Endodermal cell (in vitro differentiated cells): ENCODE data around the gene SYNDIG1L. TPM values are rescaled to one million over a fixed set of nuclear protein-coding genes. Genes with fewer than 3 reads are reported as not detected.

Experiments
- DNase-seq: peaks from one replicate; pipeline ENCODE4 v3.0.0-alpha.2; 2017
- H3K27ac ChIP-seq: 2 replicates; pipeline ENCODE4 v1.5.1; 2013; ENCODE audit warnings: mild to moderate bottlenecking, low read depth, low read length, moderate library complexity
- H3K27me3 ChIP-seq: 2 replicates; pipeline ENCODE4 v1.6.1; 2013; ENCODE audit warnings: mild to moderate bottlenecking, low read length, moderate library complexity; ENCODE audit not compliant: insufficient read depth, control insufficient read depth, poor library complexity, severe bottlenecking
- H3K36me3 ChIP-seq: 2 replicates; pipeline ENCODE4 v1.7.0; 2013; ENCODE audit warnings: mild to moderate bottlenecking, low read length, moderate library complexity; ENCODE audit not compliant: control insufficient read depth, insufficient read depth
- H3K4me1 ChIP-seq: one replicate; pipeline ENCODE4 v1.7.0; 2013; ENCODE audit warnings: low read length; ENCODE audit not compliant: control insufficient read depth, insufficient read depth
- H3K4me3 ChIP-seq: 2 replicates; pipeline ENCODE4 v1.5.1; 2013; ENCODE audit warnings: mild to moderate bottlenecking, low read length, moderate library complexity
- H3K9ac ChIP-seq: 2 replicates; pipeline ENCODE4 v1.6.1; 2013; ENCODE audit warnings: mild to moderate bottlenecking, low read length, moderate library complexity; ENCODE audit not compliant: poor library complexity, severe bottlenecking; ENCODE audit errors: extremely low read depth
- H3K9me3 ChIP-seq: 2 replicates; pipeline ENCODE4 v1.6.1; 2013; ENCODE audit warnings: mild to moderate bottlenecking, low read length, moderate library complexity; ENCODE audit not compliant: control insufficient read depth
- H3K27ac Mint-ChIP-seq: 2 replicates; pipeline ENCODE4 v1.8.0; 2020; ENCODE audit warnings: mixed read lengths
- H3K27me3 Mint-ChIP-seq: 2 replicates; pipeline ENCODE4 v1.8.0; 2021; ENCODE audit warnings: mild to moderate bottlenecking, mixed read lengths; ENCODE audit not compliant: insufficient read depth
- H3K36me3 Mint-ChIP-seq: 2 replicates; pipeline ENCODE4 v1.8.0; 2020; ENCODE audit warnings: low read depth, mixed read lengths
- H3K4me1 Mint-ChIP-seq: 2 replicates; pipeline ENCODE4 v1.8.0; 2020; ENCODE audit warnings: mixed read lengths
- H3K4me3 Mint-ChIP-seq: 2 replicates; pipeline ENCODE4 v1.8.0; 2020; ENCODE audit warnings: mild to moderate bottlenecking, moderate library complexity, mixed read lengths
- H3K9me3 Mint-ChIP-seq: 2 replicates; pipeline ENCODE4 v1.8.0; 2020; ENCODE audit warnings: mild to moderate bottlenecking, mixed read lengths
- CTCF ChIP-seq: fragments of 200-600 bp; sonication (generic); conservative IDR thresholded peaks from 2 replicates; pipeline ENCODE4 v1.5.0; 2021; ENCODE audit warnings: antibody characterized with exemption, mild to moderate bottlenecking
- WGBS, 2 experiments: methylation state at CpG; one replicate each; pipeline versions ENCODE4 v1.1.5 to v1.1.7; 2013; ENCODE audit warnings: missing lambda C conversion rate in 2 of 2, mixed read lengths in 1 of 2; ENCODE audit not compliant: insufficient coverage in 1 of 2, insufficient read length in 1 of 2; 5-methylcytosine and 5-hydroxymethylcytosine counted together
- total RNA-seq, 2 donors: library from RNA; stranded (reverse); fragmentation: NEBNext Ultra II Directional in 1 of 2; extraction: Animal tissue kit (Norgen Biotek cat#: 25700) in 1 of 2; gene quantifications; 2 replicates in 1 of 2; 3 replicates in 1 of 2; pipeline ENCODE4 v1.2.1, GENCODE V29; 2021

The SYNDIG1L gene
- total RNA-seq, 2 donors from 2014 or later: 2.0 to 4.1 TPM

GRCh38 chr14:74395094-74395493, 30.9 kb downstream of the SYNDIG1L start:
- Mint-ChIP-seq H3K27me3 (no peaks in the 10 kb centered on the region), H3K9me3 (no peaks in the 10 kb centered on the region), H3K27ac (no peak overlapping the region), H3K4me3 (no peak overlapping the region), H3K36me3 (no peaks in the 10 kb centered on the region), H3K4me1 (peaks cover 48% of the 10 kb centered on the region)
- TF ChIP-seq CTCF: no peak
- Histone ChIP-seq H3K27me3 (no peaks in the 10 kb centered on the region), H3K27ac (no peak overlapping the region), H3K9me3 (no peaks in the 10 kb centered on the region), H3K4me1 (peaks cover 11% of the 10 kb centered on the region), H3K36me3 (no peaks in the 10 kb centered on the region), H3K9ac (no peak overlapping the region), H3K4me3 (no peak overlapping the region)
- DNase-seq: peak; percentile 52
- WGBS, 2 experiments: 89 to 100% methylated on average over 2 to 4 of the region's 4 CpGs

- Histone ChIP-seq H3K27me3 (no peaks in the 10 kb centered on the region), H3K9me3 (no peaks in the 10 kb centered on the region), H3K9ac (no peak overlapping the region), H3K36me3 (no peaks in the 10 kb centered on the region), H3K4me1 (peaks cover 6% of the 10 kb centered on the region), H3K4me3 (no peak overlapping the region), H3K27ac (no peak overlapping the region)
- Mint-ChIP-seq H3K27ac (no peak overlapping the region), H3K27me3 (no peaks in the 10 kb centered on the region), H3K4me1 (peaks cover 46% of the 10 kb centered on the region), H3K9me3 (no peaks in the 10 kb centered on the region), H3K36me3 (no peaks in the 10 kb centered on the region), H3K4me3 (no peak overlapping the region)
- 60 to 81% methylated on average over 2 of the region's 2 CpGs for WGBS, 2 experiments
- DNase-seq: no peak
- TF ChIP-seq CTCF: no peak
These were observed 31.5 kb downstream of the SYNDIG1L start for GRCh38 chr14:74394549-74394948.

DNA sequence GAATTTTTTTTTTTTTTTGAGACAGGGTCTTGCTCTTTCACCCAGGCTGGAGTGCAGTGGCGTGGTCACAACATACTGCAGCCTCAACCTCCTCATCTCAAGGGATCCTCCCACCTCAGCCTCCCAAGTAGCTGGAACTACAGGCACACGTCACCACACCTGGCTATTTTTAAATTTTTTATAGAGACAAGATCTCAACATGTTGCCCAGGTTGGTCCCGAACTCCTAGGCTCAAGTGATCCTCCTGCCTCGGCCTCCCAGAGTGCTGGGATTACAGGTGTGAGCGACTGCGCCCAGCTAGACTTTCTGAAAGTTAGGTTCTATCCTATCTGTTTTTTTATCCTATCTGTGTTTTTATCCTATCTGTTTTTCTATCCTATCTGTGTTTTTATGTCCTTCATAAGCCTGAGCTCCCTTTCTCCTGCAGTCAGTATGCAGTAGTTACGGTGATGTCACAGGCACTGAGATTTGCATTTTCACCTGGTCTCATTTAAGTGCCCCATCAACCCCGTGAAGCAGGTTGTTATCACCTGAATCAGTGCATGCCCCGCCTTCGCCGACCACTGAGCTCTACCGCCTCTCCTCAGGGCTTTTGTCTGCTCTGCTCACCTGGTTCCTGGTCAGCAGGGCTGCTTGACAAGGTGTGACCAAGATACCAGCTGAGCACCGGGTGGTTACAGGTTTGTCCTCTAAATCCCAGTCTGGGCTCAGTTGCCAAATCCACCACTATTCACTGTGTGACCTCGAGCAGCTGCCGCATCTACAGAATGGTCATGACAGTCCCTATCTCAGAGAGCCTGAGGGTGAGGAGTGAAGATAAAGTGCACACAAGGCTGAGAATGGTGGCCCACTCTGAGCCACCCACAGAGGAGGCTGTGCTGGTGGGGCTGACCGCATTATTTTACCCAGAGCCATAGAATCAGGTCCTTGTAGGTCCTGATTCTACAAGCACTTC, 33.1 kb downstream of the SYNDIG1L start:
- Mint-ChIP-seq H3K36me3 (no peaks in the 10 kb centered on the region), H3K27me3 (no peaks in the 10 kb centered on the region), H3K4me1 (peaks cover 43% of the 10 kb centered on the region), H3K4me3 (no peak overlapping the region), H3K9me3 (no peaks in the 10 kb centered on the region), H3K27ac (no peak overlapping the region)
- Histone ChIP-seq H3K27me3 (no peaks in the 10 kb centered on the region), H3K9me3 (no peaks in the 10 kb centered on the region), H3K36me3 (no peaks in the 10 kb centered on the region), H3K4me3 (no peak overlapping the region), H3K27ac (no peak overlapping the region), H3K9ac (no peak overlapping the region), H3K4me1 (peaks cover 6% of the 10 kb centered on the region)
- TF ChIP-seq CTCF: no peak
- 83 to 89% methylated on average over 13 to 16 of the region's 16 CpGs for WGBS, 2 experiments
- DNase-seq: peak; percentile 91
